Measurements from ENCODE around the gene PADI1.

DNA sequence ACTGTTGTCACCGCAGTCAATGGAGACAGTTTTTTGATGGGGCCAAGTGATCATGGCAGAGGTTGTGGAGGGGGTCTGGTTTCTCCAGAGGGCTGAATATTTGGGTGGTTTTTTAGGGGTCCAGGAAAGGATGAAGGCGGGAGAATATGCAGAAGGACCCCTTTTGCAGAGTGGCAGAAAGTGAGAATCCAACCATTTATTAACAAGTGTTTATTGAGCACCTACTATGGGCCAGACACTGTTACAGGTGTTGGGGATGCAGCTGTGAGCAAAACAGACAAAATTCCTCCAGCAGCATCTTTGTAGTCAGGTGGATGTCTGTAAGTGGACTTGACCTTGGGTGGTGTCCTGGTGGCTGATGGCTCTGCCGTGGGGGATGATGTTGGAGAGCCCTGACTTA lies 15.4 kb downstream of the PADI1 start:
- TF ChIP-seq BHLHE40 (IDR thresholded peaks at IDR 0.05; ENCODE audit: low read depth, low read length) (no peak), EP300 (IDR thresholded peaks at IDR 0.05) (no peak), JUN (IDR thresholded peaks at IDR 0.05) (no peak), RFX5 (IDR thresholded peaks at IDR 0.05) (no peak), POLR2A (IDR thresholded peaks at IDR 0.05; ENCODE audit: low read length) (no peak), SREBF2 (IDR thresholded peaks at IDR 0.05) (no peak), HOXB5 (CRISPR knock-in tag; IDR thresholded peaks at IDR 0.05) (no peak), CHD4 (IDR thresholded peaks at IDR 0.05; ENCODE audit: borderline replicate concordance) (no peak), NPAS2 (CRISPR knock-in tag; IDR thresholded peaks at IDR 0.05; ENCODE audit: borderline replicate concordance) (no peak)
- TF ChIP-seq, protein P1, sequence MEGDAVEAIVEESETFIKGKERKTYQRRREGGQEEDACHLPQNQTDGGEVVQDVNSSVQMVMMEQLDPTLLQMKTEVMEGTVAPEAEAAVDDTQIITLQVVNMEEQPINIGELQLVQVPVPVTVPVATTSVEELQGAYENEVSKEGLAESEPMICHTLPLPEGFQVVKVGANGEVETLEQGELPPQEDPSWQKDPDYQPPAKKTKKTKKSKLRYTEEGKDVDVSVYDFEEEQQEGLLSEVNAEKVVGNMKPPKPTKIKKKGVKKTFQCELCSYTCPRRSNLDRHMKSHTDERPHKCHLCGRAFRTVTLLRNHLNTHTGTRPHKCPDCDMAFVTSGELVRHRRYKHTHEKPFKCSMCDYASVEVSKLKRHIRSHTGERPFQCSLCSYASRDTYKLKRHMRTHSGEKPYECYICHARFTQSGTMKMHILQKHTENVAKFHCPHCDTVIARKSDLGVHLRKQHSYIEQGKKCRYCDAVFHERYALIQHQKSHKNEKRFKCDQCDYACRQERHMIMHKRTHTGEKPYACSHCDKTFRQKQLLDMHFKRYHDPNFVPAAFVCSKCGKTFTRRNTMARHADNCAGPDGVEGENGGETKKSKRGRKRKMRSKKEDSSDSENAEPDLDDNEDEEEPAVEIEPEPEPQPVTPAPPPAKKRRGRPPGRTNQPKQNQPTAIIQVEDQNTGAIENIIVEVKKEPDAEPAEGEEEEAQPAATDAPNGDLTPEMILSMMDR (IDR thresholded peaks at IDR 0.05), result no peak
- TF ChIP-seq, protein P2, sequence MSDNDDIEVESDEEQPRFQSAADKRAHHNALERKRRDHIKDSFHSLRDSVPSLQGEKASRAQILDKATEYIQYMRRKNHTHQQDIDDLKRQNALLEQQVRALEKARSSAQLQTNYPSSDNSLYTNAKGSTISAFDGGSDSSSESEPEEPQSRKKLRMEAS (IDR thresholded peaks at IDR 0.05), result no peak
- TF ChIP-seq, protein P3, sequence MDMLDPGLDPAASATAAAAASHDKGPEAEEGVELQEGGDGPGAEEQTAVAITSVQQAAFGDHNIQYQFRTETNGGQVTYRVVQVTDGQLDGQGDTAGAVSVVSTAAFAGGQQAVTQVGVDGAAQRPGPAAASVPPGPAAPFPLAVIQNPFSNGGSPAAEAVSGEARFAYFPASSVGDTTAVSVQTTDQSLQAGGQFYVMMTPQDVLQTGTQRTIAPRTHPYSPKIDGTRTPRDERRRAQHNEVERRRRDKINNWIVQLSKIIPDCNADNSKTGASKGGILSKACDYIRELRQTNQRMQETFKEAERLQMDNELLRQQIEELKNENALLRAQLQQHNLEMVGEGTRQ (IDR thresholded peaks at IDR 0.05), result no peak
